ENCODE data around the gene FBN2.

FBN2 gene

DNA sequence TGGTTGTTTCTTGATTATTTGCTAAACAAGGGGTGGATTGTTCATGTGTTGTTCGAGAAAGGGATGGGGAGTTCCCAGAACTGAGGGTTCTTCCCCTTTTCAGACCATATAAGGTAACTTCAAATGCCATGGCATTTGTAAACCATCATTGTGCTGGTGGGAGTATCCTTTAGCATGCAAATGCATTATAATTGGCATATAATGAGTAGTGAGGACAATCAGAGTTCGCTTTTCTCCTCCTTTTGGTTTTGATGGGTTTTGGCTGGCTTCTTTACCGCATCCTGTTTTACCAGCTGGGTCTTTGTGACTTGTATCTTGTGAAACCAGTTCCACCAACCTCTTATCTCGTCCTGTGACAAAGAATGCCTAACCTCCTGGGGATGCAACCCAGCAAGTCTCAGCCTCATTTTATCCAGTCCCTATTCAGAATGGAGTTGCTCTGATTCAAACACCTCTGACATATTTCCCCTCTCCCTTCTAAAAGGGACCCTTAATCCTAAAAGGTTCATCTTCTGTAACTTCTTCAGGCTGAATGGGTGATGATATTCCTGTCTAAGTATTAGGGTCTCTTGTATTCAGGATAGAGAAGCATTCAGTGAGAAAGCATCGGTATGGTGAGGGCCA is 8.7 kb upstream of the FBN2 start:
- DNase-seq (ENCODE audit: extremely low read depth, low read depth), result no peak
- no peak for TF ChIP-seq CTCF (IDR thresholded peaks at IDR 0.05; ENCODE audit: low read depth, low read length)

DNA sequence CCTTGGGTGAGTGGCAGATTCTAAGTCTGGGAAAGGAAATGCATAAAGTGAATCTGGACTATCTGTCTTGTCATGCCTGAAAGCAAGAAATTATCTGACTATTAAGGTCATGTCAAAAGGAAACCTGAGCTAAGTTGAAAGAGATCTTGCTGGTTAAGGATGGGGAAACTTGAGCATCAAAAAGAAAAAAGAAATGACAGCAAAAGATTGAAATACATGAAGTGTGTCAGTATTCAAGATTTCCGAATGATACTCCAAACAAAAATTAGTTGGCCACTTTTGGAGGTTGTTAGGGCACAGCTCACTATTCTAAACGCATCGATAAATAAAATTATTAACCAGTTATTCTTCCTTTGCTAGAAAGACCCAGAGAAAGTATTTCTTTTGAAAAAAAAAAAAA is 3.3 kb upstream of the FBN2 start:
- TF ChIP-seq CTCF (IDR thresholded peaks at IDR 0.05; ENCODE audit: low read depth, low read length), result no peak
- DNase-seq (ENCODE audit: extremely low read depth, low read depth), result no peak

DNA sequence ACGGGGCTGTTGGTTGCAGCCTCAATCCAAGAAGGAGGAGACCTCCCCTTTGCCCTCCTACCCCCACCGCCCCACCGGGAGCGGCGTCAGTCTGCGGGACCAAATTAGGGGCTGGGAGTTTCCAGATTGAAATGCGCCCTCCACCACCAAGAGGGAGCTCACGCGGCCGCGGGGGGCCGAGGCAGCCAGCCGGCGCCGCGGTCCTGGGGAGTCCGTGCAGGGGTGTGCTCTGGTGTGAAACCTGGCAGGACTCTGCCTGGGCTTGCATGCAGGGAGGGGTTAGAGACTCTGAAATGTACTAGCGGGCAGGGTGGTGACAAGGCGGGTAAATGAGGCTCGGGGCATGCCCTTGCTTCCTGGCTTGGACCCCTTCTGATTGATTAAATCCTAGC is 989 bp upstream of the FBN2 start:
- no peak for TF ChIP-seq CTCF (IDR thresholded peaks at IDR 0.05; ENCODE audit: low read depth, low read length)
- DNase-seq (ENCODE audit: extremely low read depth, low read depth), result no peak

GRCh38 chr5:128538250-128539037 is 399 bp upstream of the FBN2 start:
- peak; percentile 87 for DNase-seq (ENCODE audit: extremely low read depth, low read depth)
- no peak for TF ChIP-seq CTCF (IDR thresholded peaks at IDR 0.05; ENCODE audit: low read depth, low read length)

GRCh38 chr5:128537221-128537999 is 635 bp downstream of the FBN2 start:
- no peak for DNase-seq (ENCODE audit: extremely low read depth, low read depth)
- TF ChIP-seq CTCF (IDR thresholded peaks at IDR 0.05; ENCODE audit: low read depth, low read length), result no peak

DNA sequence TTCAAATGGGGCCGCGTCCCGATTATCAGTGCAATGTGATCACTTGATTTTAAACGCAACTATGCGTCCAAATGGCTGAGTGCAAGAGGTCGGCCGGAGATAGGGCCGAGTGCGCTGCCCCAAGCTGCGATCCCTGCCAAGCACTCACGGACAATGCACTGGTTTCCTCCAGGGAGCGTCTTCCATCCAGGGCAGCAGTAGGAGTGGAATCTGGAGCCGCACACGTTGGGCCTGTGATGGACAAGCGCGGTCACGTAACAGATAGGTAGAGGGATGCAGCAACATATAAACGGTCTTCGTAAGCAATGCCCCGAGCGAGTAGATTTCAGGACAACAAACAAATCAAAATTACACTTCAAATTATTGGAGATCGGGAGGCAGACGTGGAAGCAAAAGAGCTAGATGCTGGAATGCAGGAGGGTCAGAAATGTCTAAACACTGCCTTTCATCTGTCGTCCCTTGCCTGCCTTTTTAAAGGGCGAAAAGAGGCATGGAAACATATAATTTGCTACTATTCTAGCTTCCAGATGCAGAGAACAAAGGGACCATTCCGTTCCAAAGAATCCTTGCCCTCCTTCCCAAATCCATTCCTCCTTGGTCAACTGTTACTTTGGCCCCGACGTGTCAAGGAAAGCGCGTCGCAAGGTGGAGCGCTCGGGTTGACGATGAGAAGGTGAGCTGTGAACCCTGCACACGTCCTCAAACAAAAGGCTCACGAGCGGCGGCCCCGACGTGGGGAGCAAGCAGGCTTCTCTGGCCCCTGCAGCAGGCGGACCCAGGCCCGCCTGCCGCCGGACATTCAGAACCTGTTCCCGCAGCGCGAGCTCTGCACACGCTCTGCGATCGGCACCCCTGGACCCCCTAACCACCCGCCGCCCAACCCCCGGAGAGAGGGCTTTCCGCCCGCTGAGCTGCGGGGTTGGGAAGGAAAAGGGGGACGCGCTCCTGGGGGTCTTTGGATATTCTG is 1.5 kb downstream of the FBN2 start:
- DNase-seq (ENCODE audit: extremely low read depth, low read depth), result no peak
- peak; percentile 6; the same call in 1 of the 2 replicates for TF ChIP-seq CTCF (IDR thresholded peaks at IDR 0.05; ENCODE audit: low read depth, low read length)
